AG10803 (cell line): Measurements from ENCODE around the gene CLIC5.

ENCODE experiments used
- DNase-seq: peaks from one replicate; pipeline ENCODE4 v3.0.0; 2010; ENCODE audit warnings: low read depth
- H3K4me3 ChIP-seq: 2 replicates; pipeline ENCODE4 v1.5.1; 2011; ENCODE audit warnings: mild to moderate bottlenecking, low read length, control low read depth
- TF ChIP-seq, protein P1 (sequence below): conservative IDR thresholded peaks from 2 replicates; pipeline ENCODE4 v1.5.1; 2011; ENCODE audit warnings: mild to moderate bottlenecking, low read length, control low read depth, inconsistent platforms

The CLIC5 gene

DNA sequence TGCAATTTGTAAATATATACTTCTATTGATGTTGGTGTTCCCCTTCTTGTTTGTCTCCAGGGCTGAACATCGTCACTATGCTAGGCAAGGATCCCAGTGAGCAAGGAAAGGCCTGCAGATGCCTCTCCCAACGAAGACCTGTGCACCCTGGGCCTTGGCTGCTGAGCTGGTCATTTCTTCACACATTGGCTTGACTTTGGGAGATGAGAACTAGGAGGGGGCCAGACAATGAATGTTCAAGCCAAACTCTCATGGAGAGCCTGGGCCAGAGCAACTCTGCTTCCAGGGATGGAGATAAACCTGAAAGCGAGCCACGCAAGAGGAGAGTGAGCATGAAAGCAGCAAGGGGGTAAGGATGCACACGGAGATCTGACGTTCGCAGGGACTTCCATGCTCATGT, 104.0 kb downstream of the CLIC5 start:
- H3K4me3 ChIP-seq: no peak overlapping the region
- DNase-seq: no peak
- TF ChIP-seq, protein P1, sequence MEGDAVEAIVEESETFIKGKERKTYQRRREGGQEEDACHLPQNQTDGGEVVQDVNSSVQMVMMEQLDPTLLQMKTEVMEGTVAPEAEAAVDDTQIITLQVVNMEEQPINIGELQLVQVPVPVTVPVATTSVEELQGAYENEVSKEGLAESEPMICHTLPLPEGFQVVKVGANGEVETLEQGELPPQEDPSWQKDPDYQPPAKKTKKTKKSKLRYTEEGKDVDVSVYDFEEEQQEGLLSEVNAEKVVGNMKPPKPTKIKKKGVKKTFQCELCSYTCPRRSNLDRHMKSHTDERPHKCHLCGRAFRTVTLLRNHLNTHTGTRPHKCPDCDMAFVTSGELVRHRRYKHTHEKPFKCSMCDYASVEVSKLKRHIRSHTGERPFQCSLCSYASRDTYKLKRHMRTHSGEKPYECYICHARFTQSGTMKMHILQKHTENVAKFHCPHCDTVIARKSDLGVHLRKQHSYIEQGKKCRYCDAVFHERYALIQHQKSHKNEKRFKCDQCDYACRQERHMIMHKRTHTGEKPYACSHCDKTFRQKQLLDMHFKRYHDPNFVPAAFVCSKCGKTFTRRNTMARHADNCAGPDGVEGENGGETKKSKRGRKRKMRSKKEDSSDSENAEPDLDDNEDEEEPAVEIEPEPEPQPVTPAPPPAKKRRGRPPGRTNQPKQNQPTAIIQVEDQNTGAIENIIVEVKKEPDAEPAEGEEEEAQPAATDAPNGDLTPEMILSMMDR: no peak

DNA sequence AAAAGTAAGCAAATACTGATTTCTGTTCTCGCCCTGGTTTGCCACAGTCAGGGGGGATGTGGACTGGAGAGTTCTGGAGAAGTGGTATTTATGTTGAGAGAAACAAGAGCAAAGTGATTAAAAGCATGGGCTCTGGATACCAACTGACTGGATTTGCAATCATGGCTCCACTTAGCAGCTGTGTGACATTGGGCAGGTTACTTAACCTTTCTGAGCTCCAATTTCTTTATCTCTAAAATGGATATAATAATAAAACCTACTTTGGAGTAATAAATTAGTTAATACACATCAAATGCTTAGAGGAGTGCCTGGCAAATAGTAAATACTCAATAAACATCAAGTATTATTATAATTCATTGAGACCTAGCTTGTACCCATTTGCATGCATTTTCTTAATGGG, 111.7 kb downstream of the CLIC5 start:
- H3K4me3 ChIP-seq: no peak overlapping the region
- TF ChIP-seq, protein P1: no peak
- DNase-seq: no peak

DNA sequence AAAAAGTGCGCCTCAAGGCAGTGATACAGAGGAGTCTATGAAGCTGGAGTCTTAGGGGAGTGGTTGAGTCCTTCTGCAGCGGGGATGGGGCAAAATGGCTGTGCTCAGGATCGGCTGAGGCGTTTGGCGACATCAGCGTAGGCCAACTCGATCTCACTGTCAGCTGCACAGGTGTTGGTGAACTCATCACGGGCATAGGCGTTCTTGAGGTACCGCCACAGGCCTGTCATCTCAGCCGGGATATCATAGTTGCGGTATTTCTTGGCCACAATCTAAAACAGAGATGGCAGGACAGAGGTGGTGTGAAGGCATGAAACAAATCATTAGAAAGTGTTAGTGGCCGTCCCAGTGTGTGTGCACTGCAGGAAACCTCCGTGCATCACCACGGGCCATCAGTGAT, 112.7 kb downstream of the CLIC5 start:
- TF ChIP-seq, protein P1: no peak
- H3K4me3 ChIP-seq: no peak overlapping the region
- no peak for DNase-seq

DNA sequence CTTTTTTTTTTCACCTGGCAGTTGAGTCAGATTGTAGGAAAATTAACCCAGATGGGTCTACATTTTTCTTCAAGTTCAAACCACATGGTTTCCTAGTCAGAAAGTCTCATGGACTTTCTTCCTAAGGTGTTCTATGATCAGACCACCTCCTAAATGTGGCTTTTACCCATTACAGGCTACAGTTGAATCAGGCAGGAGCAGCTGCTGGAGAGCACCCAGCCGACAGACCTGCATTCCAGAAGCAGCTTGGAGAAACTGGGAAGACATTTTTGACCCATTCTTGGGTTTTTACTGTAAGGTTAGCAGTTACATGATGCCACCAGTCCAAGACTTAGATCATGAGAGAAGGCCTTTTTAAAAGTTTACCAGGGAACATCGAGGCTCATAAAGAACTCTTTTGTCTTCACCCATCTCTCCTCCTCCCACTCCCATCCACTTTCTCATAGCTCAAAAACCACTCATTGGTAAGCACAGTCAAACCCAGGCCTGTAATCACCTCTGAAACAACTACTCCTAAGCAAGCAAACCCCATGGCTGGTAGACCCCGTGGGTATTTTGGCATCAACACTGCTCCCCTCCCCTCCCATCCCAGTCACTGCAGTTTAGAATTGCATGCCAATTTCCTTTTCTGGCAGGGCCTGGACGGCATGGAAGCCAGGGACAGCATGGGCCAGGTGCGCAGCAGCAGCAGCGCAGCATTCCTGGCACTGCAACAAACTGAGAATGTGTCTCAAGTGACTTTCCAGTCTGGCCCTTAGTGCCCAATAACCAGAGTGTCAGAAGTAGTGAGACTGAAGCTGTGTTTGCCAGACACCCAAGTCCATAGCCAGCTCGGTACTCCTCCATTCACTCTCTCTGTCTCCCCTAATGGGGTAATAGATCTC, 113.7 kb downstream of the CLIC5 start:
- TF ChIP-seq, protein P1: no peak
- no peak overlapping the region for H3K4me3 ChIP-seq
- DNase-seq: no peak

DNA sequence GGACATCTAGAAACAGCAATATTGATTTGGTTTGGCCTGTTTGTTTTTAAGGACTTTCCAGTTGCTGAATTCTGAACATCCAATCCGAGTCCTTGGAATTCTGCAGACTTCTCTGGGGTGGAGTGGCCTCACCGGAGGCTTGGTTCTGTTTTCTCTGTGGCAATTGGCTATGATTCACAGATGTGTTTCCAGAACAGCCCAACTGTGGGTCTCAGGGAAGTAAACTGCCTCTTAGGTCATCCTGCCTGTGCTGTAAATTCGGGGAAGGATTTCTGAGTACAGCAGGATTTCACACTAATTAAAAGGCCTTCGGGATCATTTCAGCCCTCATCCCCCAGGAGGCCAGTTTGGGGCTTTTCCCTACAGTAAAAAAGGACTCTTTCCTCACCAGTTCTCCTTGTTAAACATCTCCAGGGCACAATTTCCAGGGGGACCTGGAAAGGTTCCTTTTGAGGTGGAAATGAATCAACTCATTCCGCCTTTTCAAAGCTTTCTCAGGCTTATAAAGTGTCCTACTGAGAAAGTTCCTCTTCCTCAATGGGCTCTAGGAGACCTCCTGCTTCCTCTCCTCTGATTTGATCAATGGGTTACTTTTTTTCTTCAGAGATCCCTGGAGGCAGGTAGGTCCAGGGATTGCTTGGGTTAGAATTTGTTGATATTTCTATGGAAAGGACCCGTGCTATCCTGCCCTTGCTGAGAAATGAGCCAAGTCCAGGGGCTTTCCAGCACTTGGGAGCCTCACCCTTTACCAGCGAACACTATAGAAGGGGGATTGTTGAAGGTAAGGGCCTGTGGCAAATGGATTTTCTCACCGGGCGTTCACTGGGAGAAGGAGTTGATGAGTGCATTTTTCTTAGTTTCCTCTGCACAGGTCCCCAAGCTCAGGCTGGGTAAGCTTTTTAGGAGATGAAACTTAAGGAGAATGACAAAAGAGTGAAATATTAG, 114.6 kb downstream of the CLIC5 start:
- H3K4me3 ChIP-seq: no peak overlapping the region
- peak; percentile 74 for DNase-seq
- TF ChIP-seq, protein P1: no peak

DNA sequence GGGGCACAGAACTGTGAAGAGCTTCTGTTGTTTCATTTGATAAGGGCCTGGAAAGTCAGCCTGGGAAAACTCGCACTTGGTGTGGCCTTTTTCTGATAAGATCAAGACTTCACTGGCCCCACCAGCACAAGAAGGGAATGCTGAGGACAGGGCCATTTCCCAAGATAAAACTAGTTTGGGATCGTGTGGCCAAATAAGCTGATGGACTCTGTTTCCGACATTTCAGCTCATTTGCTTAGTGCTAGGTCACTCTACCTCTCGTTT, 116.0 kb downstream of the CLIC5 start:
- no peak overlapping the region for H3K4me3 ChIP-seq
- TF ChIP-seq, protein P1: no peak
- DNase-seq: no peak
